GM21381 (cell line): ENCODE measurements around the gene CAV2.
A peak's percentile ranks its signal among the peaks of the same experiment; 100 is the strongest.

ENCODE experiments used
- ATAC-seq: cut with Tn5 transposase; IDR thresholded peaks from one replicate; pipeline ENCODE4 v1.9.1; 2021; ENCODE audit warnings: mild to moderate bottlenecking, moderate library complexity; ENCODE audit not compliant: unreplicated experiment

Gene CAV2

DNA sequence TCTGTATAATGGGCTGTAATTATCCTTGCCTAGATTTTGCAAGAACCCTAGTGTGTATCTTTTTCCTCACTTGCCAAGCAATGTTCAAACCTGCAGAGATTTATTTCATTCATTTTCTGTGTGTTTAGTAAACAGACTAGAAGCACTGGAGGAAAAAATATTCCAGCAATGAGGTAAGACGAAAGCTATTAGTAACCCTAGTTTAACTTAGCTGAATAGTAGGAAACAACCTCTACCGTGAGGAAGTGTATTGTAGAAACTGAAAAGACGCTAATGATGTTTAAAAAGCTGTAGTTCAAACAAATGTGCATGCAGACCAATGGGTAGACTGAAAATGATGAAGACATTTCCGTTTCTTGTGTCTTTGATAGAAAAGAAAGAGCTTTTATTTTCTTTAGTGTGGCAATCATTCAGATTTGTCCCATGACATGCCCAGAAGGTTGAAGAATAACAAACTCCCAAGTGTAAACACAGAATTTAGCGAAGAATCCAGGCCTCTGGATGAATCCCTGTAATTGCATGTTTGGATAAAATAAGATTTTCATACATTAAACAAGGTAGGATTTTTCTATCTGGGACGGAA, 46.0 kb downstream of the CAV2 start:
- no peak for ATAC-seq

DNA sequence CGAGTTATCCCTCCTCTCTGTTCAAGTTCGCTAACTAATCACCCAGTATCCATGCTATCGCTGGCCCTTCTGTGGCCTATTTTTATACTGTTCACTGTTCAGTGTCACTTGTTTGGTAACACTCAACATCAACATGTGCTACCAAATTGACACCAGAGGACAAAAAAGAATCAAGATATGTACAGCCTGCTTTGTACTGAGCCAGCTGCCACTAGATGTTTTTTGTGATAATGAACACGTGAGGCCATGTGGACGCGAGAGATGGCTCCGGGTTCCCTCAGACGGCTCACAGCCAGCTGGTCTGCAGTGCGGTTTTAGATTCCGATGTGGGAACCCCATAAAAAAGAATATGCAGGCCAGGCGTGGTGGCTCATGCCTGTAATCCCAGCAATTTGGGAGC, 46.5 kb downstream of the CAV2 start:
- no peak for ATAC-seq

DNA sequence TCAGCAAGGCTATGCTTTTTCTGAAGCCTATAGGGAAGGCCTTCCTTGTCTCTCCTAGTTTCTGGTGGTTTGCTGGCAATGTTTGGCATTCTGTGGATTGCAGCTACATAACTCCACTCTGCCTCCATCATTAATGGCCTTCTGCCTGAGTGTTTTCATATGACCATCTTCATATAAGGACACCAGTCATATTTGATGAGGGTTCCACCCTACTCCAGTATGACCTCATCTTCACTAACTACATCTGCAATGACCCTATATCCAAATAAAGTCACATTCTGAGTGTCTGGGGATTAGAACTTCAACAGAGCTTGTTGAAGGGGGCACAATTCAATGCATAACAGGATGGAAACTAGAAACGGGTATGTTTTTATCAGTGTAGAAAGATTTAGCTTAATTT, 47.4 kb downstream of the CAV2 start:
- ATAC-seq, result no peak

DNA sequence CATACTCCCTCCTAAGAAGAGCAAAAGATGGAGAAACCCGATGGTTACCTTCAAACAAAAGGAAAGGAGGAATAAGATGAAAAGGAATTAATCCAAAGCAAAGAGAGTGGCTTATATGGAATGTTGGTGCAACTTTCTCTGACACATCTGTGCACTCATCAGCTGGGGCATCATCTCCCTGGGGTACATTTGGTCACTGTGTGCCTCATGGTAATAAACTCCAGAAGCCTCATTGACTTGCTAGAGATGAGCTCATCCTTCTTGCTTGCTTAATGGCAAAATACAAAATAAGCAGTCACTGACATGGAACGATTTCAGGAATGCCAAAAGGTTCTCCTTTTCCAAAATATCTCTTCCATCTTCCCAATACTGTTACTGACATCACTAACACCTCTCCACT, 47.8 kb downstream of the CAV2 start:
- ATAC-seq, result no peak

DNA sequence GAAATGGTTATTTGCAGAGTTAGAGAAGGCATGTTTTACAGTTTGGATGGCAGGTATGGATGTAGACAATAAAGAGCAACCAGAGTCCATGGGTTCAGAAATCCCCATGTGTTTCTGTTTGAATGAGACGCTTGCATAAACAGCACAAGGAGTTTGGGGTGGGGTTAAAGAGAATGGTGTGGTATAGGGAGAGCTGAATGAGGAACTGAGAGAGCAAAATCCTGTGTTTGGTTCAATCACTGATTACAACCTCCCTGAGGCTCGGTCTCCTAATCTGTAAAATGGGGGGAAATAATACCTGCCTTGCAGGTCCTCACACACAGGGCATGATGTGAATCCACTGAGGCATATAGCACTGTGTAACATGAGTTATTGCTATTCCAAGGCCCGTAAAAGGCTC, 49.0 kb downstream of the CAV2 start:
- peak; percentile 90 for ATAC-seq

DNA sequence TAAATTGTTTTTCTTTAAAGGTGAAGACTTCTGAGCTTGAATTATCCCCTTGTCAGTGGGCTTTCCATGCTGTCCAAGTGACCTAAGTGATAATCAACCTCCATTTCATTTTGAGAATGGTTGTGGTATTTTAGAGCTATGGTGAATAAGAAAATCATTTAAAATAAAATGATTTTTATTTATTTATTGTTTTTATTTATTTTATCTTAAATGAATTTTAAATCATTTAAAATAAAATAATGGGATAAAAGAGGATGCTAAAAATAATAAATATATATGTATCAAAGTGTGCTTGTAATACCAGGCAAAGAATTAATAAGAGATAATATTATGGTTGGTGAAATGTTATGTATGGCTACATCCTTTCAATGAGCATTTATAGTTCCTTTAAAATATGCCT, 49.8 kb downstream of the CAV2 start:
- no peak for ATAC-seq

DNA sequence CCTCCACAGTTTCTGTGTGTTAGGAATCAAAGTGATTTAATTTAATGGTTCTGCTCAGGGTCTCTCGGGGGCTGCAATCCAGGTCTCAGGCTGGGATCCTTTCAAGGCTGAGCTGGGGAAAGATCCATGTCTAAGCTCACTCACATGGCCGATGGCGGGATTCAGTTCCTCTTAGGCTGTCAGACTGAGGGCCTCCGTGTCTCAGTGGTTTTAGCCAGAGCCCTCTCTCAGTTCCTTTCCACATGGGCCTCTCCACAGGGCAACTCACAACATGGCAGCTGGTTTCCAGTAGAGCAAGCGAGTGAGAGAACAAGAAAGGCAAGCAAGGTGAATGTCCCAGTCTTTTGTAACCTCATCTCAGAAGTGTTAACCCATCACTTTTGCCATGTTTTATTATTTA, 52.2 kb downstream of the CAV2 start:
- ATAC-seq, result no peak

DNA sequence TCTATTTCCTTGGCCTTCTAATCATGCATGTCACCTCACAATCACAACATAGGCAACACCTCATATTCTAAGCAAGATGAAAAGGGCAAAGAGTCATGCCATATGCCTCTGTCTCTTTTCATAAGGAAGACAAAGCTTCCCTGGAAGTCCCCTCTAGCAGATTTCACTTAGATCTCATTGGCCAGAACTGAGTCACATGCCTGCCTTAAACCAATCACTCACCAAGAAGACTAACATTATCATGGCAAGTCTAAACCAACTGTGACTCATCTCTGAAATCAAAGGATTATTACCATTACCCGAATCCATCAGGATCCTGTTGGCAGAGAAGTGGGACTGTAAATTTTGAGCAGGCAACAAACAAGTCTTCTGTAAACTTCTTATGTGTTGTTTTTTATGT, 53.1 kb downstream of the CAV2 start:
- no peak for ATAC-seq

DNA sequence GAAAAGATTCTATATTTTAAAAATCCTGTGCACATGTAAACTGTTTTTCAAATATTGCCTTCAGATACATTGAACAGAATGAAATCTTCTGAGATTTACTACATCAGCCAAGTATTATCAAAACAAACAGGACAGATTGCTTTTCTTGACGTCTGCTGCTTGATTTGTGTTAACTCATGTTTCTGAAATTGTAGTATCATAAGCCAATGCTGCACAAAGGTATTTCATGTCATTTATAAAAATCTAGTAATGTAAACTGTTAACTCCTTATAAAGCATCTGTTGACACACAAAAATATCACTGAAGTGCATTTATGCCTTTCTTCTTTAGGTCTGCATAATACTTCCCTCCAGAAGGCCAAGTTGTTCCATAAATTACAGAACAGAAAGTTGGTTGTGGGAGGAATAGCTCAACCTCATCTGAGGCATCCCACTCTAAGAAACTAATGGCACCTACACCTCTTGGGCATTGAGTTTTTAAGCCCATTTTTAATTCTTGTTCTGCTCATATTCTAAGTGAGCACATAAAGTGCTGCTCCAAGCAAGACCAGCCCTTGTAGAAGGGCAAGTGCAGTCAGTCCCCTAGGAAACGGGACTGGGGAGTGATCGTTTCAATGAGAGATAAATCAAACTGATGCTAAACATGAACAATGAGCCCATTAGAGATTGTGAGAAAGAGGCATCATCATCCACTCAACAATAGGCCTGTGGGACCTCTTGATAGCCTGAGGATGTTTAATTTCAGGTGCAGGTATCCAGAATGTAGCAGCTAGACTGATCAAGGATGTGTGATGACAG, 53.8 kb downstream of the CAV2 start:
- ATAC-seq, result no peak

DNA sequence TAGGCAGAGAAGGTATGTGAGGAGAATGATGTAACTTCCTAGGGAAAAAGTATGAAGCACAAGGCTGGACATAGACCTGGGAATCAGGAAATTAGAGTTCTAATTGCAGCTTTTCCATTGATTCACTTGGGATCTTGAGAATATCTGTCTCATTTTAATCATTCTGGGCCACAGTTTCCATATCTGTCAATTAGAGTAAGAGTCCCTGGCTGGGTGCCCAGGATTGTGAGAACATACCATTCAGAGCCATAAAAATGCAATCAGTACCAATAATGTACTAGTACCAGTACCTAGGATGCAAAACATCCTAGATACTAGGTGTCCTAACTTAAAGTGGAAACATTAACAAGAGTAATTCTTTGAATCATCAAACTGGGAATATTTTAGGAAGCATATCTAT, 54.9 kb downstream of the CAV2 start:
- ATAC-seq, result no peak

DNA sequence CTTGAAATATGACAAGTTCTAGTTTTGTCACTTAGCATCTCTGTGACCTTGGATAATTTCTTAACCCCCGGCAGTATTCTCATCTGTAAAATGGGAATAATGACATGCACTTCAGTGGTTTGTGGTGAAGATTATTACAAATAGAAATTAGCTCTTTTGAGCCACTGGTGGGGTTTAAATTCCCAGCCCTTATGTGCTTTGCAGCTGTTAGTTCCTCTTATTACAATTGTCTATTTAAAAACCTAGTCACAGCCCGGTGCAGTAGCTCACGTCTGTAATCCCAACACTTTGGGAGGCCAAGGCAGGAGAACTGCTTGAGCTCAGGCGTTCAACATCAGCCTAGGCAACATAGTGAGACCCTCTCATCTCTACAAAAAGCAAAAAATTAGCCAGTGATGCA, 55.4 kb downstream of the CAV2 start:
- ATAC-seq, result no peak

DNA sequence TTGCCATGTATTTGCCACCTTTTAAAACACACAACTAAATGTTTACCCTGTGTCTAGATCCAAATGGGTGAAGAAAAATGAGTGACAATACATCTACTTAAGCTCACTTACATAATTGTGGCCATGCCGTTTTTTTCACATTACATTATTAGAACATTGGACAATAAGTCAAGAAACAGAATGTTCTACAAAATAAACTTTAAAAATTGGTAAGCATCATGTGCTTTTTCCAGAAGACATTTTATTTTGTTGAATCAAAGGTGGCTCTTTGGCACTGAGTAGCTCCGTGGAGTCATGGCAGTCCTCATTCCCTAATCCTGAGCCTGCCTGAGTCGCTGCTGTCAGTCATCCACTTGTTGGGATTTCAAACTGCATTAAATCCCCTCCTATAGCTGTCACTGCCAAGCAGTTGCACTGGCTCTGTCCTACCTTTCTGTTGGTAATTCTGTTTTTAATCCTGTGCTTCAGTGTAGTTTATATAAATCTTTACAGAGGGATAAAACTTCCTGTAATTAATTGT, 57.6 kb downstream of the CAV2 start:
- ATAC-seq, result no peak

DNA sequence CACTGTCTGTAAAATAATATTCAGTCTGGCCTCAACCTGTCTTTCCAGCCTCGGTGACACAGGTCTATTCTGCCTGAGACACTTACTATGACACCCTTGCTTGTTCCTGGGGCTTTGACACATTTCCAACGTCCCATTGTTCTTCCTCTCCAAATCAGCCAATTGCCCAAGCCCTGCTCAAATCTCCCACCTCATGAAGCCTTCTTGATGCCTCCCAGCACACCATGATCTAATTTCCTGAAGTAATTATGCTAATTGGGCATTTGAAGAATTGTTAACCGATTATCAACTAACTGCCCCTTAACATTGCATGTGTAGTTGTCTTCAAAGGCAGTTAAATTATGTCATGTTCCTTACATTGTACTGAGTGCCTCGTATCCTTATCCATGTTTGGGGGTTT, 58.4 kb downstream of the CAV2 start:
- ATAC-seq, result no peak
